ENCODE measurements around the gene BHLHE40. TPM values are rescaled to one million over a fixed set of nuclear protein-coding genes. Genes with fewer than 3 reads are reported as not detected.

BHLHE40 gene
- polyA plus RNA-seq, 1 donor from 2014 or later = not detected

GRCh38 chr3:5020242-5020722 is 41.0 kb downstream of the BHLHE40 start:
- H2AFZ ChIP-seq (ENCODE audit: low read depth, low read length) = no peak overlapping the region
- H4K20me1 ChIP-seq (ENCODE audit: insufficient read depth) = no peaks in the 10 kb centered on the region
- no peak overlapping the region for H3K4me2 ChIP-seq (ENCODE audit: low read length)
- H3K27me3 ChIP-seq (ENCODE audit: insufficient read depth, low read depth, low read length) = no peaks in the 10 kb centered on the region
- no peak overlapping the region for H3K27ac ChIP-seq (ENCODE audit: low read length)
- no peaks in the 10 kb centered on the region for H3K9me3 ChIP-seq (ENCODE audit: low read length)
- TF ChIP-seq TAF1 (IDR thresholded peaks at IDR 0.05; ENCODE audit: low read depth) (no peak), MXI1 (conservative IDR thresholded peaks at IDR 0.05; ENCODE audit: poor library complexity, severe bottlenecking) (no peak), RAD21 (conservative IDR thresholded peaks at IDR 0.05) (no peak), POLR2AphosphoS5 (IDR thresholded peaks at IDR 0.05) (no peak), EP300 (conservative IDR thresholded peaks at IDR 0.05; ENCODE audit: poor library complexity, severe bottlenecking) (no peak), SMC3 (conservative IDR thresholded peaks at IDR 0.05; ENCODE audit: poor library complexity) (no peak), CTCF (IDR thresholded peaks at IDR 0.05; ENCODE audit: poor library complexity, severe bottlenecking) (no peak), REST (IDR thresholded peaks at IDR 0.05; ENCODE audit: borderline replicate concordance) (no peak), EZH2 (IDR thresholded peaks at IDR 0.05; ENCODE audit: borderline replicate concordance, insufficient read depth, low read length, poor library complexity, severe bottlenecking) (no peak)
- H3K9me2 ChIP-seq (ENCODE audit: insufficient read depth, low read length) = no peaks in the 10 kb centered on the region
- H3K36me3 ChIP-seq (ENCODE audit: insufficient read depth, low read length) = no peaks in the 10 kb centered on the region
- no peak overlapping the region for H3K4me3 ChIP-seq (ENCODE audit: low read length)
- H3K79me2 ChIP-seq (replicated peaks; ENCODE audit: insufficient read depth, low read length) = no peaks in the 10 kb centered on the region
- H3F3A ChIP-seq (ENCODE audit: insufficient read depth, low read length, poor library complexity, severe bottlenecking) = no peaks in the 10 kb centered on the region
- H3K9ac ChIP-seq (ENCODE audit: low read length) = no peak overlapping the region

- Histone ChIP-seq H3K27me3 (ENCODE audit: insufficient read depth, low read depth, low read length) (no peaks in the 10 kb centered on the region), H3K9ac (ENCODE audit: low read length) (no peak overlapping the region), H3K9me3 (ENCODE audit: low read length) (no peaks in the 10 kb centered on the region), H4K20me1 (ENCODE audit: insufficient read depth) (no peaks in the 10 kb centered on the region), H3K27ac (ENCODE audit: low read length) (no peak overlapping the region), H3K9me2 (ENCODE audit: insufficient read depth, low read length) (no peaks in the 10 kb centered on the region), H3K36me3 (ENCODE audit: insufficient read depth, low read length) (no peaks in the 10 kb centered on the region), H2AFZ (ENCODE audit: low read depth, low read length) (no peak overlapping the region), H3K79me2 (replicated peaks; ENCODE audit: insufficient read depth, low read length) (no peaks in the 10 kb centered on the region), H3K4me2 (ENCODE audit: low read length) (no peak overlapping the region), H3F3A (ENCODE audit: insufficient read depth, low read length, poor library complexity, severe bottlenecking) (no peaks in the 10 kb centered on the region), H3K4me3 (ENCODE audit: low read length) (no peak overlapping the region)
- TF ChIP-seq EP300 (conservative IDR thresholded peaks at IDR 0.05; ENCODE audit: poor library complexity, severe bottlenecking) (no peak), MXI1 (conservative IDR thresholded peaks at IDR 0.05; ENCODE audit: poor library complexity, severe bottlenecking) (no peak), POLR2AphosphoS5 (IDR thresholded peaks at IDR 0.05) (no peak), REST (IDR thresholded peaks at IDR 0.05; ENCODE audit: borderline replicate concordance) (no peak), TAF1 (IDR thresholded peaks at IDR 0.05; ENCODE audit: low read depth) (no peak)
These were observed 42.2 kb downstream of the BHLHE40 start for GRCh38 chr3:5021116-5022092.

All from neural cell (in vitro differentiated cells).